Measurements from ENCODE around the gene CADPS2. TPM values are rescaled to one million over a fixed set of nuclear protein-coding genes. Genes with fewer than 3 reads are reported as not detected.

The CADPS2 gene
- total RNA-seq, 4 donors from 2014 or later = 27.7 to 46.2 (median 32.6) TPM

DNA sequence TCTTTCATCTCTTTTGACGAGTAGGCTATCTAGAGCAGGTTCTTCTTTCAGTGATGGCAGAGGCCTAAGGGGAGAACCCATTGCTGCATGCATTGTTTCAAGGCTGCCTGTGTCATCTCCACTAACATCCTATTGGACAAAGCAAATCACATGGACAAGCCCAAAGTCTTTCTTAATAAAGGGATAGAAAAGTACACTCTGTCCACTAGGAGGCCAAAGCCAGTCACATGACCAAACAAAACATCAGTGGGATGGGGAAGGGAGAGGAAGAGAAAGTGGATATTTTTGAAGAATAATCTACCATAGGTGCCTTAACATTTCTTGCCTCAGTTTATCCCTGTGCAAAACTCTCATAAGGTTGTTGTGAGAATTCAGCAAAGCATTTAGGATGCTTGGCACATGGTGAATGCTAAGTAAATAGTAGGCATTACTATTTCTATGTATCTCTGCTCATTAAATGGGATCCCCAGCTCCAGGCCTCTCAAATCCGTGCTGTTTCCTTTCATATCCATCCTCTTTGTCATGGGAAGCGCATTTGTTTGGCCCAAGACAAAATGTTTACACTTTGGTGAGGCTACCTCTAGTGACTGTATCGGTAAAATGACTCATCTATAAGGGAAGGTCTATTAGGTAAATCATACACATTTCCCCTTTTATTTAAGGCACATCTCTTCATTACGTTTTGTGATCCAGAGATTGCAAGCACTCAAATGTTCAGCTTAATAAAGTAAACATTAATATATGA lies 16.7 kb upstream of the CADPS2 start:
- Histone ChIP-seq H3K27ac (no peak overlapping the region), H3K36me3 (no peaks in the 10 kb centered on the region), H3K27me3 (no peaks in the 10 kb centered on the region), H3K4me3 (replicated peaks in 1 of 3) (no peak overlapping the region), H3K4me1 (no peaks in the 10 kb centered on the region), H3K9me3 (no peaks in the 10 kb centered on the region)
- TF ChIP-seq POLR2A (IDR thresholded peaks at IDR 0.05) = no peak
- TF ChIP-seq, protein P1, sequence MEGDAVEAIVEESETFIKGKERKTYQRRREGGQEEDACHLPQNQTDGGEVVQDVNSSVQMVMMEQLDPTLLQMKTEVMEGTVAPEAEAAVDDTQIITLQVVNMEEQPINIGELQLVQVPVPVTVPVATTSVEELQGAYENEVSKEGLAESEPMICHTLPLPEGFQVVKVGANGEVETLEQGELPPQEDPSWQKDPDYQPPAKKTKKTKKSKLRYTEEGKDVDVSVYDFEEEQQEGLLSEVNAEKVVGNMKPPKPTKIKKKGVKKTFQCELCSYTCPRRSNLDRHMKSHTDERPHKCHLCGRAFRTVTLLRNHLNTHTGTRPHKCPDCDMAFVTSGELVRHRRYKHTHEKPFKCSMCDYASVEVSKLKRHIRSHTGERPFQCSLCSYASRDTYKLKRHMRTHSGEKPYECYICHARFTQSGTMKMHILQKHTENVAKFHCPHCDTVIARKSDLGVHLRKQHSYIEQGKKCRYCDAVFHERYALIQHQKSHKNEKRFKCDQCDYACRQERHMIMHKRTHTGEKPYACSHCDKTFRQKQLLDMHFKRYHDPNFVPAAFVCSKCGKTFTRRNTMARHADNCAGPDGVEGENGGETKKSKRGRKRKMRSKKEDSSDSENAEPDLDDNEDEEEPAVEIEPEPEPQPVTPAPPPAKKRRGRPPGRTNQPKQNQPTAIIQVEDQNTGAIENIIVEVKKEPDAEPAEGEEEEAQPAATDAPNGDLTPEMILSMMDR (IDR thresholded peaks at IDR 0.05) = no peak
- 81 to 87% methylated on average over 5 of the region's 5 CpGs for WGBS, 2 donors
- intact Hi-C loops (cut with DNase I) = no loop called here
- no peak for DNase-seq

DNA sequence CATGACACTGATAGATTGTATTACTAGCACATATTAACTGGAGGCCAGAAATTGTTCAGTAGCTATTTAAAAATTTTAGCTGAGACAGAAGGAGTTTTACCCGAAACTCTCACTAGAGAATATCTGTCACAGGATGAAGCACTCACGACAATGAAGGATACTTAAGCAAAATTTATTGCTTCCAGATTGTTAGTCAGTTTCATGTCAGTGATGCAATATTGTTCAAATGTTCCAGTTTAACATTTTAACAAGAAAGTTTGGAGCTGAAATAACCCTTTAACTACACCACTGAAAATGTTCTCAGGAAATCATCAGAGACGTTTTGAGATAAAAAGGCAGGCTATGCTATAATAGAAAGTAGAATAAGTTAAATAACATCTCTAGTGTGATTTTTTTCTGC lies 15.0 kb upstream of the CADPS2 start:
- H3K36me3 ChIP-seq = no peaks in the 10 kb centered on the region
- no peak for DNase-seq
- no peak overlapping the region for H3K4me3 ChIP-seq (replicated peaks in 1 of 3)
- intact Hi-C loops (cut with DNase I) = no loop called here
- H3K9me3 ChIP-seq = no peaks in the 10 kb centered on the region
- H3K4me1 ChIP-seq = no peaks in the 10 kb centered on the region
- no peak overlapping the region for H3K27ac ChIP-seq
- TF ChIP-seq, protein P1 (IDR thresholded peaks at IDR 0.05) = no peak
- TF ChIP-seq POLR2A (IDR thresholded peaks at IDR 0.05) = no peak
- H3K27me3 ChIP-seq = no peaks in the 10 kb centered on the region
- 63 to 76% methylated on average over 3 of the region's 3 CpGs for WGBS, 2 donors

DNA sequence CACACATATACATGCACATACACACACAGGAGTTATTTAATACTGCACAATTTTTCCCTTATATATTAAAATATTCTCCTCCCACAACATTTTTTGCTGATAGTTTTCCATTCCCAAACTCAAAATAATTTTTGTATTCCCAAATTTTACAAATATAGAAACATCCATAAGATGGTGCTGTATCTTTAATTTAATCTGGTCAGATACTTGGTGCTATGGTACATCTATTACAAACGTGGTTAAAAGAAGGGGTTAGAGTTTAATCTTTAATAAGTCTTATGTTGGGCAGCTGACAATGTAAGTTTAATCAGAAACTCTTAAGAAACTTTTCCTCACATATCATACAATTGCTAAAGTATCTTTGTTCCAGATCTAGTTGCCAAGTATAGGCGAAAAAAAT lies 10.2 kb upstream of the CADPS2 start:
- Histone ChIP-seq H3K4me3 (replicated peaks in 1 of 3) (no peak overlapping the region), H3K9me3 (no peaks in the 10 kb centered on the region), H3K27me3 (no peaks in the 10 kb centered on the region), H3K4me1 (no peaks in the 10 kb centered on the region), H3K27ac (no peak overlapping the region), H3K36me3 (no peaks in the 10 kb centered on the region)
- TF ChIP-seq, protein P1 (IDR thresholded peaks at IDR 0.05) = peak in 1 of 6 experiments; percentile 16
- no peak for TF ChIP-seq POLR2A (IDR thresholded peaks at IDR 0.05)
- intact Hi-C loops (cut with DNase I) = no loop called here
- DNase-seq = no peak
- 57 to 63% methylated on average over 2 of the region's 2 CpGs for WGBS, 2 donors

DNA sequence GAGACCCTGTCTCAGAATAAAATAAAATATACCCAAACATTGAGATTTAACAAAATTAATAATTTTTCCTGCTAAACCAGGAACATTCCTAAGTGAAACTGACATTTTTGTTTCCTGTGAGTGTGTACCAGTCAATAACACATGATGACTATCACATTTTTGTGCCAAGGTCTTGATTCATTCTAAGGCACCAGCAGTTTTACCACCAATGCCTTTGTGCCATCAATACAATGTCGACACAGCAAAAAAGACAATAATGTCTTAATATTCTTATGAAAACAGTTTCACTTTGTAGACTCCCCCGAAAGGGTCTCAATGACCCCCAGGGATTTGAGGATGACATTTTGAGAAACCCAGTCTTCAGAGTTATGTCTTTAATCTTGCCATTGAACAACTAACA lies 7.2 kb upstream of the CADPS2 start:
- H3K9me3 ChIP-seq = no peaks in the 10 kb centered on the region
- no peaks in the 10 kb centered on the region for H3K27me3 ChIP-seq
- WGBS, 2 donors = 84 to 94% methylated on average over 2 of the region's 2 CpGs
- no peaks in the 10 kb centered on the region for H3K4me1 ChIP-seq
- TF ChIP-seq, protein P1 (IDR thresholded peaks at IDR 0.05) = no peak
- no peak for TF ChIP-seq POLR2A (IDR thresholded peaks at IDR 0.05)
- intact Hi-C loops (cut with DNase I) = no loop called here
- no peak for DNase-seq
- H3K27ac ChIP-seq = no peak overlapping the region
- H3K4me3 ChIP-seq (replicated peaks in 1 of 3) = no peak overlapping the region
- H3K36me3 ChIP-seq = no peaks in the 10 kb centered on the region

DNA sequence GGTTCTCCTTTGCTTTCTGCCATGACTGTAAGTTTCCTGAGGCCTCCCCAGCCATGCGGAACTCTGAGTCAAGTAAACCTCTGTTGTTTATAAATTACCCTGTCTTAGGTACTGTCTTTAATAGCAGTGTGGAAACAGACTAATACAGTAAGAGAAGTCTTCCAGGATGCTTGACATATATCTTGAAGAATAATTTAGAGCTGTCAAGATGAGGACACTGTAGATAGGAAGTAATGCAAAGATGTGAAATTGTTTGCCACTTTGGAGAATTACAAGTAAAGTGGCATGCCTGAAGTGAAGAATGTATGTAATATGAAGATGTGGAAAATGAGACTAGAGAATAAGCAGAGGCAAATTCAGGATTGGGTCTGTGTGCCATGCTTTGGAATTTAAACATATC lies 2.9 kb upstream of the CADPS2 start:
- Histone ChIP-seq H3K27me3 (no peaks in the 10 kb centered on the region), H3K9me3 (no peaks in the 10 kb centered on the region), H3K36me3 (no peaks in the 10 kb centered on the region), H3K27ac (no peak overlapping the region), H3K4me3 (replicated peaks in 1 of 3) (no peak overlapping the region), H3K4me1 (peaks cover 10 to 17% of the 10 kb centered on the region in 2 donors)
- TF ChIP-seq POLR2A (IDR thresholded peaks at IDR 0.05) = no peak
- TF ChIP-seq, protein P1 (IDR thresholded peaks at IDR 0.05) = no peak
- intact Hi-C loops (cut with DNase I) = no loop called here
- DNase-seq = no peak
- WGBS, 2 donors = 96 to 100% methylated on average over 1 of the region's 1 CpG
